ENCODE measurements around the gene TNK2.

DNA sequence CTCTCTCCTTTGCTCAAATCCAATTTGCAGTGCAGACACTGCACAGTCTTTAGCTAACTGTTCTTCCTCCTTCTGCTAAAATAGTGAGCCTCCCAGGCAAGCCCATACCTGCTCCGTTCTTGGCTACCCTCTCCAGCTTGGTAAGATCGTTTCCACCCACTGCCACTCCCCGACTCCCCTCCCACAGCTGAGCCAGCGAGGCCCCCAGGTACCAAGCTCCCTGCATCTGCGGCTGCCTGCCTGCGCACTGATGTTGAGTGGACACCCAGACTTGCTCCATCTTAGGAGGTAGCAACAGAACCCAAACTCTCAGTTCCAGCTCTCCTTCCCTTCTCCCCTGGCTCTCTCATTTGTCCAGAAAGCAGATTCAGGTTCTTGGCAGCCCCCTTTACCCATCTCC lies 7.9 kb upstream of the TNK2 start:
- no peak for TF ChIP-seq POLR2A (IDR thresholded peaks at IDR 0.05; ENCODE audit: low read length)
- no peak for TF ChIP-seq GATA1 (IDR thresholded peaks at IDR 0.05; ENCODE audit: low read depth, low read length)
